HepG2 (cell line): ENCODE data around the gene MAP2K2. TPM values are rescaled to one million over a fixed set of nuclear protein-coding genes. Genes with fewer than 3 reads are reported as not detected.
A peak's percentile ranks its signal among the peaks of the same experiment; 100 is the strongest.

ENCODE experiments used
- ATAC-seq: fragments of 200-7000 bp; cut with Tn5 transposase; 3 replicates; pipeline ENCODE4 v1.9.1; 2020; ENCODE audit warnings: mild to moderate bottlenecking, moderate library complexity
- BruUV-seq: library from RNA; stranded (reverse); fragments of 400-500 nt; replicated peaks from 2 replicates; lab custom pipeline; 2021; lab: Mats Ljungman, UMichigan
- CTCF ChIA-PET: fragments of 300-600 bp; formaldehyde crosslinking; extraction: SDS; loops from one replicate; lab custom pipeline; 2021; ENCODE audit warnings: low total read pairs, inconsistent platforms, low intra/inter-chr PET ratio; lab: Yijun Ruan, JAX
- POLR2A ChIA-PET: fragments of 350-600 bp; sonication (Branson Sonifier 250); formaldehyde crosslinking; loops from one replicate; lab custom pipeline; 2020; ENCODE audit warnings: antibody characterized with exemption, inconsistent platforms; lab: Yijun Ruan, JAX
- DNase-seq: peaks from one replicate; pipeline ENCODE4 v3.0.0-alpha.2; 2015; ENCODE audit warnings: low spot score
- FAIRE-seq: peaks from 3 replicates; lab custom pipeline; 2011; peaks lifted over from hg19 to GRCh38; lab: Jason Lieb, UNC
- H2AFZ ChIP-seq: one replicate; pipeline ENCODE4 v1.6.1; 2011; ENCODE audit warnings: low read length, inconsistent platforms
- H3K27ac ChIP-seq: fragments of 300-600 bp; 3 replicates; pipeline ENCODE4 v1.8.0; 2011; ENCODE audit warnings: mixed run types, mild to moderate bottlenecking, mixed read lengths, low read length, inconsistent platforms; ENCODE audit not compliant: insufficient read depth; ENCODE audit errors: extremely low read length
- H3K27me3 ChIP-seq, 2 experiments: fragments of 200-600 bp in 1 of 2; 2 replicates in 1 of 2; 3 replicates in 1 of 2; pipeline versions ENCODE4 v1.6.0 to v1.8.0; 2011; ENCODE audit warnings: low read length in 2 of 2, mild to moderate bottlenecking in 2 of 2, moderate library complexity in 2 of 2, inconsistent platforms in 1 of 2; ENCODE audit not compliant: insufficient read depth in 2 of 2, control insufficient read depth in 1 of 2
- H3K36me3 ChIP-seq, 2 experiments: fragments of 200-600 bp in 1 of 2; replicated peaks in 1 of 2; 2 replicates in 1 of 2; 3 replicates in 1 of 2; pipeline versions ENCODE4 v1.5.1 to v1.8.0; 2011; ENCODE audit warnings: low read length in 2 of 2, inconsistent platforms in 1 of 2; ENCODE audit not compliant: insufficient read depth in 2 of 2, control insufficient read depth in 1 of 2
- H3K4me1 ChIP-seq: 2 replicates; pipeline ENCODE4 v1.5.1; 2012; ENCODE audit warnings: low read length, inconsistent platforms; ENCODE audit not compliant: insufficient read depth
- H3K4me2 ChIP-seq: 2 replicates; pipeline ENCODE4 v1.6.0; 2011; ENCODE audit warnings: low read depth, low read length, inconsistent platforms
- H3K4me3 ChIP-seq, 3 experiments: fragments of 200-600 bp in 1 of 3; sonication (generic), shearing (Covaris generic) in 1 of 3; replicated peaks in 1 of 3; 2 replicates each; pipeline ENCODE4 v1.5.1; 2011 to 2016; ENCODE audit warnings: low read length in 3 of 3, inconsistent platforms in 2 of 3, low read depth in 2 of 3, mild to moderate bottlenecking in 2 of 3, control low read depth in 1 of 3, mixed read lengths in 1 of 3; ENCODE audit not compliant: insufficient read depth in 1 of 3
- H3K79me2 ChIP-seq: one replicate; pipeline ENCODE4 v1.6.1; 2011; ENCODE audit warnings: low read length, inconsistent platforms; ENCODE audit not compliant: insufficient read depth
- H3K9ac ChIP-seq: 2 replicates; pipeline ENCODE4 v1.6.0; 2011; ENCODE audit warnings: mild to moderate bottlenecking, low read depth, low read length, inconsistent platforms; ENCODE audit not compliant: insufficient read depth
- H3K9me3 ChIP-seq: 2 replicates; pipeline ENCODE4 v1.5.1; 2012; ENCODE audit warnings: mild to moderate bottlenecking, low read length
- H4K20me1 ChIP-seq: 2 replicates; pipeline ENCODE4 v1.6.0; 2011; ENCODE audit warnings: inconsistent platforms, mild to moderate bottlenecking, low read length, moderate library complexity; ENCODE audit not compliant: insufficient read depth
- AGO2 ChIP-seq: fragments of 200-400 bp; formaldehyde crosslinking; optimal IDR thresholded peaks from 2 replicates; pipeline ENCODE3; 2017; ENCODE audit warnings: mild to moderate bottlenecking, low read depth, low read length, moderate library complexity
- ARNT ChIP-seq: fragments of 450-650 bp; IDR thresholded peaks from 2 replicates; pipeline ENCODE4 v1.6.1; 2017
- CEBPB ChIP-seq: IDR thresholded peaks from 2 replicates; pipeline ENCODE4 v1.6.1; 2011; ENCODE audit warnings: low read depth, low read length, improper control_type of control experiment, borderline replicate concordance
- HDAC1 ChIP-seq: sonication (generic); formaldehyde crosslinking; IDR thresholded peaks from 2 replicates; pipeline ENCODE4 v1.5.1; 2020; ENCODE audit warnings: mild to moderate bottlenecking, missing genetic modification reagents
- KDM1A ChIP-seq: IDR thresholded peaks from 2 replicates; pipeline ENCODE4 v1.6.1; 2016; ENCODE audit warnings: missing compliant biosample characterization
- MAFG ChIP-seq: sonication (generic); formaldehyde crosslinking; IDR thresholded peaks from 2 replicates; pipeline ENCODE4 v1.5.1; 2020; ENCODE audit warnings: mild to moderate bottlenecking, missing genetic modification reagents
- PAWR ChIP-seq: sonication (generic); formaldehyde crosslinking; IDR thresholded peaks from 2 replicates; pipeline ENCODE4 v1.4.0; 2020; ENCODE audit warnings: missing genetic modification reagents, mild to moderate bottlenecking, borderline replicate concordance
- RFX1 ChIP-seq: fragments of 450-650 bp; IDR thresholded peaks from 2 replicates; pipeline ENCODE4 v1.6.1; 2017
- U2AF1 ChIP-seq: fragments of 200-400 bp; formaldehyde crosslinking; optimal IDR thresholded peaks from 2 replicates; pipeline ENCODE3; 2017; ENCODE audit warnings: mild to moderate bottlenecking, low read depth, low read length
- ZBTB38 ChIP-seq: sonication (generic); formaldehyde crosslinking; IDR thresholded peaks from 2 replicates; pipeline ENCODE4 v1.5.1; 2020; ENCODE audit warnings: mild to moderate bottlenecking, missing genetic modification reagents
- ZMYM2 ChIP-seq: sonication (generic); formaldehyde crosslinking; IDR thresholded peaks from 2 replicates; pipeline ENCODE4 v1.8.0; 2022; ENCODE audit warnings: mild to moderate bottlenecking, missing genetic modification reagents
- ZNF207 ChIP-seq: fragments of 450-650 bp; IDR thresholded peaks from 2 replicates; pipeline ENCODE4 v1.6.1; 2016; ENCODE audit warnings: antibody characterized with exemption, borderline replicate concordance
- ZNF232 ChIP-seq: sonication (generic); formaldehyde crosslinking; IDR thresholded peaks from 2 replicates; pipeline ENCODE4 v1.4.0; 2020; ENCODE audit warnings: missing genetic modification reagents, borderline replicate concordance
- ZNF607 ChIP-seq: sonication (generic); formaldehyde crosslinking; IDR thresholded peaks from 2 replicates; pipeline ENCODE4 v1.5.1; 2020; ENCODE audit warnings: missing genetic modification reagents, mild to moderate bottlenecking, borderline replicate concordance
- ZNF724P ChIP-seq: sonication (generic); formaldehyde crosslinking; IDR thresholded peaks from 2 replicates; pipeline ENCODE4 v1.8.0; 2022; ENCODE audit warnings: missing genetic modification reagents, borderline replicate concordance
- ZNF768 ChIP-seq: sonication (generic); formaldehyde crosslinking; IDR thresholded peaks from 2 replicates; pipeline ENCODE4 v1.4.0; 2020; ENCODE audit warnings: missing genetic modification reagents
- WGBS: methylation state at CpG from one replicate; pipeline ENCODE4 v1.1.6; 2017; ENCODE audit warnings: low lambda C conversion rate; 5-methylcytosine and 5-hydroxymethylcytosine counted together
- in situ Hi-C: cut with HindIII; loops from 2 replicates; pipeline ENCODE4 v1.10.0; 2017; ENCODE audit warnings: low pct_unique_long_range_greater_than_20kb; ENCODE audit not compliant: extremely low pct_ligation_motif_present
- intact Hi-C: fragments of 100-400 bp; cut with micrococcal nuclease; formaldehyde crosslinking; loops from one replicate; pipeline ENCODE4 v1.10.0; 2022; ENCODE audit not compliant: unreplicated experiment
- polyA plus RNA-seq, 8 experiments: library from polyadenylated mRNA; depleted of rRNA in 3 of 8; stranded (reverse) in 7 of 8; unstranded in 1 of 8; fragments of >200 nt; fragmentation: Illumina TruSeq in 4 of 8; extraction: Trizol in 4 of 8; gene quantifications; 2 replicates each; pipeline versions ENCODE4 v1.2.1 to v1.2.3, GENCODE V29; 2011 to 2016; ENCODE audit warnings: low read depth in 4 of 8, missing spikeins in 1 of 8, mixed read lengths in 1 of 8; ENCODE audit not compliant: insufficient read depth in 1 of 8
- total RNA-seq, 5 experiments: library from RNA; depleted of rRNA; stranded (reverse); fragments of >200 nt; fragmentation: Illumina TruSeq; extraction: Trizol; gene quantifications; 2 replicates each; pipeline ENCODE4 v1.2.3, GENCODE V29; 2016; ENCODE audit warnings: low read depth in 1 of 5
- TF ChIP-seq, protein P1 (sequence below): sonication (generic); formaldehyde crosslinking; IDR thresholded peaks from 2 replicates; pipeline ENCODE4 v1.5.0; 2020; ENCODE audit warnings: mild to moderate bottlenecking, missing genetic modification reagents
- TF ChIP-seq, protein P2 (sequence below): IDR thresholded peaks from 2 replicates; pipeline ENCODE4 v1.6.1; 2018; ENCODE audit warnings: missing genetic modification reagents
- TF ChIP-seq, protein P3 (sequence below): sonication (generic); formaldehyde crosslinking; IDR thresholded peaks from 2 replicates; pipeline ENCODE4 v1.5.0; 2020; ENCODE audit warnings: missing genetic modification reagents

Gene MAP2K2
- total and polyA plus RNA-seq, 2 of the 13 experiments (the other 11 are each of a cell fraction or from before 2014, with no cell fraction given), result 70.3 to 80.9 TPM

DNA sequence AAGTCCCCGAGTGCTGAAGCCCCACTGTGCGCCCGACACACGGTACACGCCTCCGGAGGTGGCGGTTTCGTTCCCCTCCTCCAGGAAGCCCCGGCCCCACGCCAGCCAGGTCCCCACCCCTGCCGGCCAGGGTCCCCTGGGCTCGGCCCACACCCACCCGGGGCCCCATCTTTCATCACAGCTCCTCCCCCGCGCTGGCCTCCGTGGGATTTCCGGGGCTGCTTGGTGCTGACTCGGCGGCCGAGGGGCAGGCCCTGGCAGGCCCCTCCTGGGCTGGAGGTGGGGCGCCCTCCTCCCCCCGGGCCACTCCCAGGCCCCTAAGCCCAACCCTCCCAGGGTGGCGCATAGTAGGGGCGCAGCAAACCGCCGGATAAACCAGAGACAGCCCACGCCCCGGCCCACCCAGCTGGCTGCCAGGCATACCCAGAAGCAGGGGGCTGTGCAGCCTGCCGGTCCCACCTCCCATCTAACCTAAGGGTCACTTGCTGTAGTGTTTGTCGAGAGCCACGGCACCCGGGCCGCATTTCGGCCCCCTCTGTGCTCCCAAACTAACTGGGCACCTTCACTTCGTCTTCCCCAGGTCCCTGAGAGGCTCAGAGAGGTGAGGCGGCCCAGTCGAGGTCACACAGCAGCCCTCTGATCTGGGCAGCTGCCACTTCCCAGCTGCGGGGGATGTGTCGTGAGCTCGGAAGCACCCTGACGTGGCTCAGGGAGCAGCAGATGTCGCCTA lies 63.9 kb downstream of the MAP2K2 start:
- H3K9ac ChIP-seq, result peak overlapping the region; percentile 91; the same call in 1 of the 2 replicates
- WGBS, result 90% methylated on average over 11 of the region's 42 CpGs
- peak overlapping the region; percentile 94 for H3K27ac ChIP-seq
- CTCF ChIA-PET, result no interaction called here
- POLR2A ChIA-PET, result interaction anchor here (2.1 kb wide), 1 partner anchor 53 kb away, joined by 8 read pairs; the partner anchor contains the start of gene PIAS4
- peaks cover 84% of the 10 kb centered on the region for H3K79me2 ChIP-seq
- no peaks in the 10 kb centered on the region for H3K9me3 ChIP-seq
- peaks cover 68% of the 10 kb centered on the region for H3K4me1 ChIP-seq
- in situ Hi-C loops (no loop called here), intact Hi-C loops (loop anchor here (10.0 kb wide), 1 partner anchor 85 kb away; no protein-coding TSS in a partner anchor)
- no peak for ATAC-seq
- peak overlapping the region; percentile 85 for H3K4me2 ChIP-seq
- H4K20me1 ChIP-seq, result peaks cover 65% of the 10 kb centered on the region
- H3K36me3 ChIP-seq, result peaks cover 10 to 27% of the 10 kb centered on the region in 2 experiments
- no peaks in the 10 kb centered on the region for H3K27me3 ChIP-seq
- FAIRE-seq, result no peak
- BruUV-seq, result no TSS peak
- H3K4me3 ChIP-seq, result peak overlapping the region in 2 of 3 experiments; percentile 58 to 69; a peak in 2 of 6 replicates
- H2AFZ ChIP-seq, result no peak overlapping the region
- DNase-seq, result no peak
- 0 out of 2 replicates have a peak, but pooled peaks have one; percentile 46 for TF ChIP-seq ZNF724P (CRISPR knock-in tag)
- TF ChIP-seq, protein P1, sequence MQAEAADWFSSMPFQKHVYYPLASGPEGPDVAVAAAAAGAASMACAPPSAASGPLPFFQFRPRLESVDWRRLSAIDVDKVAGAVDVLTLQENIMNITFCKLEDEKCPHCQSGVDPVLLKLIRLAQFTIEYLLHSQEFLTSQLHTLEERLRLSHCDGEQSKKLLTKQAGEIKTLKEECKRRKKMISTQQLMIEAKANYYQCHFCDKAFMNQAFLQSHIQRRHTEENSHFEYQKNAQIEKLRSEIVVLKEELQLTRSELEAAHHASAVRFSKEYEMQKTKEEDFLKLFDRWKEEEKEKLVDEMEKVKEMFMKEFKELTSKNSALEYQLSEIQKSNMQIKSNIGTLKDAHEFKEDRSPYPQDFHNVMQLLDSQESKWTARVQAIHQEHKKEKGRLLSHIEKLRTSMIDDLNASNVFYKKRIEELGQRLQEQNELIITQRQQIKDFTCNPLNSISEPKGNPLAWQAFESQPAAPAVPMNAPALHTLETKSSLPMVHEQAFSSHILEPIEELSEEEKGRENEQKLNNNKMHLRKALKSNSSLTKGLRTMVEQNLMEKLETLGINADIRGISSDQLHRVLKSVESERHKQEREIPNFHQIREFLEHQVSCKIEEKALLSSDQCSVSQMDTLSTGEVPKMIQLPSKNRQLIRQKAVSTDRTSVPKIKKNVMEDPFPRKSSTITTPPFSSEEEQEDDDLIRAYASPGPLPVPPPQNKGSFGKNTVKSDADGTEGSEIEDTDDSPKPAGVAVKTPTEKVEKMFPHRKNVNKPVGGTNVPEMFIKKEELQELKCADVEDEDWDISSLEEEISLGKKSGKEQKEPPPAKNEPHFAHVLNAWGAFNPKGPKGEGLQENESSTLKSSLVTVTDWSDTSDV (CRISPR knock-in tag), result no peak
- TF ChIP-seq, protein P2, sequence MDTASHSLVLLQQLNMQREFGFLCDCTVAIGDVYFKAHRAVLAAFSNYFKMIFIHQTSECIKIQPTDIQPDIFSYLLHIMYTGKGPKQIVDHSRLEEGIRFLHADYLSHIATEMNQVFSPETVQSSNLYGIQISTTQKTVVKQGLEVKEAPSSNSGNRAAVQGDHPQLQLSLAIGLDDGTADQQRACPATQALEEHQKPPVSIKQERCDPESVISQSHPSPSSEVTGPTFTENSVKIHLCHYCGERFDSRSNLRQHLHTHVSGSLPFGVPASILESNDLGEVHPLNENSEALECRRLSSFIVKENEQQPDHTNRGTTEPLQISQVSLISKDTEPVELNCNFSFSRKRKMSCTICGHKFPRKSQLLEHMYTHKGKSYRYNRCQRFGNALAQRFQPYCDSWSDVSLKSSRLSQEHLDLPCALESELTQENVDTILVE (CRISPR knock-in tag), result no peak
- TF ChIP-seq ZNF607 (CRISPR knock-in tag), result 0 out of 2 replicates have a peak, but pooled peaks have one; percentile 22
- TF ChIP-seq, protein P3, sequence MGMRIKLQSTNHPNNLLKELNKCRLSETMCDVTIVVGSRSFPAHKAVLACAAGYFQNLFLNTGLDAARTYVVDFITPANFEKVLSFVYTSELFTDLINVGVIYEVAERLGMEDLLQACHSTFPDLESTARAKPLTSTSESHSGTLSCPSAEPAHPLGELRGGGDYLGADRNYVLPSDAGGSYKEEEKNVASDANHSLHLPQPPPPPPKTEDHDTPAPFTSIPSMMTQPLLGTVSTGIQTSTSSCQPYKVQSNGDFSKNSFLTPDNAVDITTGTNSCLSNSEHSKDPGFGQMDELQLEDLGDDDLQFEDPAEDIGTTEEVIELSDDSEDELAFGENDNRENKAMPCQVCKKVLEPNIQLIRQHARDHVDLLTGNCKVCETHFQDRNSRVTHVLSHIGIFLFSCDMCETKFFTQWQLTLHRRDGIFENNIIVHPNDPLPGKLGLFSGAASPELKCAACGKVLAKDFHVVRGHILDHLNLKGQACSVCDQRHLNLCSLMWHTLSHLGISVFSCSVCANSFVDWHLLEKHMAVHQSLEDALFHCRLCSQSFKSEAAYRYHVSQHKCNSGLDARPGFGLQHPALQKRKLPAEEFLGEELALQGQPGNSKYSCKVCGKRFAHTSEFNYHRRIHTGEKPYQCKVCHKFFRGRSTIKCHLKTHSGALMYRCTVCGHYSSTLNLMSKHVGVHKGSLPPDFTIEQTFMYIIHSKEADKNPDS (CRISPR knock-in tag), result no peak
- peak; percentile 97 for TF ChIP-seq ZNF768
- peak; percentile 76; the same call in 1 of the 2 replicates for TF ChIP-seq ZMYM2 (CRISPR knock-in tag)
- TF ChIP-seq RFX1, result no peak
- TF ChIP-seq ZNF207, result no peak
- TF ChIP-seq MAFG, result 0 out of 2 replicates have a peak, but pooled peaks have one; percentile 28
- peak; percentile 84 for TF ChIP-seq ZBTB38 (CRISPR knock-in tag)
- TF ChIP-seq U2AF1, result no peak
- no peak for TF ChIP-seq ARNT
- no peak for TF ChIP-seq PAWR
- 0 out of 2 replicates have a peak, but pooled peaks have one; percentile 45 for TF ChIP-seq HDAC1 (CRISPR knock-in tag)
- peak; percentile 92 for TF ChIP-seq AGO2
- 0 out of 2 replicates have a peak, but pooled peaks have one; percentile 21 for TF ChIP-seq ZNF232 (CRISPR knock-in tag)
- TF ChIP-seq KDM1A (CRISPR knock-in tag), result peak; percentile 77; the same call in 1 of the 2 replicates
- no peak for TF ChIP-seq CEBPB
